MCF 10A (cell line): ENCODE data around the gene RICTOR. TPM values are rescaled to one million over a fixed set of nuclear protein-coding genes. Genes with fewer than 3 reads are reported as not detected.

Experiments used
- BruUV-seq: library from RNA; stranded (reverse); fragments of 400-500 nt; replicated peaks from 2 replicates; lab custom pipeline; 2021; lab: Mats Ljungman, UMichigan
- CTCF ChIA-PET: fragments of 300-600 bp; sonication (Branson Sonifier 250); formaldehyde crosslinking; extraction: SDS; loops from one replicate; lab custom pipeline; 2021; ENCODE audit warnings: antibody characterized with exemption, inconsistent platforms; lab: Yijun Ruan, JAX
- POLR2A ChIA-PET: fragments of 300-600, 350-650 bp; sonication (Branson Sonifier 250); formaldehyde crosslinking; extraction: SDS; loops from one replicate; lab custom pipeline; 2020; ENCODE audit warnings: antibody characterized with exemption, inconsistent platforms; lab: Yijun Ruan, JAX
- DNase-seq: peaks from one replicate; pipeline ENCODE4 v3.0.0-alpha.2; 2018; ENCODE audit not compliant: unreplicated experiment
- H3K27ac Mint-ChIP-seq: one replicate; pipeline ENCODE4 v1.8.0; 2022; ENCODE audit warnings: mild to moderate bottlenecking, low read depth, mixed read lengths; ENCODE audit not compliant: unreplicated experiment
- H3K27me3 Mint-ChIP-seq: one replicate; pipeline ENCODE4 v1.8.0; 2022; ENCODE audit warnings: mixed read lengths; ENCODE audit not compliant: insufficient read depth, unreplicated experiment
- H3K36me3 Mint-ChIP-seq: one replicate; pipeline ENCODE4 v1.8.0; 2022; ENCODE audit warnings: mild to moderate bottlenecking, moderate library complexity, mixed read lengths; ENCODE audit not compliant: insufficient read depth, unreplicated experiment
- H3K4me1 Mint-ChIP-seq: one replicate; pipeline ENCODE4 v1.8.0; 2022; ENCODE audit warnings: mixed read lengths; ENCODE audit not compliant: insufficient read depth, unreplicated experiment
- H3K4me3 Mint-ChIP-seq: one replicate; pipeline ENCODE4 v1.8.0; 2022; ENCODE audit warnings: mild to moderate bottlenecking, moderate library complexity, mixed read lengths; ENCODE audit not compliant: unreplicated experiment
- H3K9me3 Mint-ChIP-seq: one replicate; pipeline ENCODE4 v1.8.0; 2022; ENCODE audit warnings: mixed read lengths; ENCODE audit not compliant: unreplicated experiment
- intact Hi-C: fragments of 100-400 bp; cut with micrococcal nuclease; formaldehyde crosslinking; loops from 2 replicates; pipeline ENCODE4 v1.14.1; 2022
- total RNA-seq: library from RNA; stranded (reverse); gene quantifications from 2 replicates; pipeline ENCODE4 v1.2.3, GENCODE V29; 2022
- TF ChIP-seq, protein P1 (sequence below): fragments of 200-600 bp; IDR thresholded peaks from one replicate; pipeline ENCODE4 v1.8.0; 2022; ENCODE audit warnings: antibody characterized with exemption, mild to moderate bottlenecking; ENCODE audit not compliant: unreplicated experiment

The RICTOR gene
- total RNA-seq, 1 experiment from 2014 or later, result 25.7 TPM

DNA sequence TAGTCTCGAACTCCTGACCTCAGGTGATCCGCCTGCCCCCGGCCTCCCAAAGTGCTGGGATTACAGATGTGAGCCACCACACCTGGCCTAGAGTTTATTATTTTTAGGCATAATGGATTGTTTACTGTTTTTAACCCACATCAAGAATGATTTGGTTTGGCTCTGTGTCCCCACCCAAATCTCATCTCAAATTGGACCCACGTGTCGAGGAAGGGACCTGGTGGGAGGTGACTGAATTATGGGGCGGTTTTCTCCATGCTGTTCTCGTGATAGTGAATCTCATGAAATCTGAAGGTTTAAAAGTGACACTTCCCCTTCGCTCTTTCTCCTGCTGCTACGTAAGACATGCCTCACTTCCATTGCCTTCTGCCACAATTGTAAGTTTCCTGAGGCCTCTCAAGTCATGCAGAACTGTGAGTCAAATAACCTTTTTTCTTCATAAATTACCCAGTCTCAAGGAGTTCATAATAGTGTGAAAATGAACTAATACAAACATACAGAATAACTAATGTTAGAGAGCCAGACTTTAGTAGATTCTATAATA lies 88.2 kb downstream of the RICTOR start:
- Mint-ChIP-seq H3K9me3 (peaks cover 16% of the 10 kb centered on the region), H3K4me1 (no peaks in the 10 kb centered on the region), H3K27ac (no peak overlapping the region), H3K27me3 (no peaks in the 10 kb centered on the region), H3K36me3 (peaks cover 31% of the 10 kb centered on the region), H3K4me3 (no peak overlapping the region)
- ChIA-PET CTCF (no interaction called here), POLR2A (no interaction called here)
- BruUV-seq, result no TSS peak
- DNase-seq, result no peak
- intact Hi-C loops, result no loop called here
- TF ChIP-seq, protein P1, sequence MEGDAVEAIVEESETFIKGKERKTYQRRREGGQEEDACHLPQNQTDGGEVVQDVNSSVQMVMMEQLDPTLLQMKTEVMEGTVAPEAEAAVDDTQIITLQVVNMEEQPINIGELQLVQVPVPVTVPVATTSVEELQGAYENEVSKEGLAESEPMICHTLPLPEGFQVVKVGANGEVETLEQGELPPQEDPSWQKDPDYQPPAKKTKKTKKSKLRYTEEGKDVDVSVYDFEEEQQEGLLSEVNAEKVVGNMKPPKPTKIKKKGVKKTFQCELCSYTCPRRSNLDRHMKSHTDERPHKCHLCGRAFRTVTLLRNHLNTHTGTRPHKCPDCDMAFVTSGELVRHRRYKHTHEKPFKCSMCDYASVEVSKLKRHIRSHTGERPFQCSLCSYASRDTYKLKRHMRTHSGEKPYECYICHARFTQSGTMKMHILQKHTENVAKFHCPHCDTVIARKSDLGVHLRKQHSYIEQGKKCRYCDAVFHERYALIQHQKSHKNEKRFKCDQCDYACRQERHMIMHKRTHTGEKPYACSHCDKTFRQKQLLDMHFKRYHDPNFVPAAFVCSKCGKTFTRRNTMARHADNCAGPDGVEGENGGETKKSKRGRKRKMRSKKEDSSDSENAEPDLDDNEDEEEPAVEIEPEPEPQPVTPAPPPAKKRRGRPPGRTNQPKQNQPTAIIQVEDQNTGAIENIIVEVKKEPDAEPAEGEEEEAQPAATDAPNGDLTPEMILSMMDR, result no peak

DNA sequence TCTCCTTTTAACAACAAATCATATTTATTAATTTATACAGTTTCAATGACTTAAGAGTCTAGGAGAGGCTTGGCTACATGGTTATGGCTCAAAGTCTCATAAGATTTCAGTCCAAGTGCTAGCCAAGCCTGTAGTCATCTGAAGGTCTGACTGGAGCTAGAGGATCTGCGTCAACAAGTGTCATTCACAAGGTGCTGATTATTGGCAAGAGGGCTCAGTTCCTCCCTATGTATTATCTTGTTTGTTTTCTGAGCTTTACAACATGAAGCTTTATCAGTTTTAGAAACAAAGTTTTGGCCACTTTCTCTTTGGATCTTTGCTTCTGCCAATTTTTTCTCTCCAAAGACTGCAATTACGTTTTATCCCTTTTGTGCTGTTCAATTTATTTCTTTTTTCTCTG lies 94.7 kb downstream of the RICTOR start:
- no TSS peak for BruUV-seq
- Mint-ChIP-seq H3K27me3 (no peaks in the 10 kb centered on the region), H3K27ac (peak overlapping the region; percentile 29), H3K9me3 (no peaks in the 10 kb centered on the region), H3K4me3 (no peak overlapping the region), H3K4me1 (peaks cover 7% of the 10 kb centered on the region), H3K36me3 (peaks cover 22% of the 10 kb centered on the region)
- intact Hi-C loops, result no loop called here
- DNase-seq, result no peak
- TF ChIP-seq, protein P1, result no peak
- POLR2A ChIA-PET, result no interaction called here
- CTCF ChIA-PET, result no interaction called here

DNA sequence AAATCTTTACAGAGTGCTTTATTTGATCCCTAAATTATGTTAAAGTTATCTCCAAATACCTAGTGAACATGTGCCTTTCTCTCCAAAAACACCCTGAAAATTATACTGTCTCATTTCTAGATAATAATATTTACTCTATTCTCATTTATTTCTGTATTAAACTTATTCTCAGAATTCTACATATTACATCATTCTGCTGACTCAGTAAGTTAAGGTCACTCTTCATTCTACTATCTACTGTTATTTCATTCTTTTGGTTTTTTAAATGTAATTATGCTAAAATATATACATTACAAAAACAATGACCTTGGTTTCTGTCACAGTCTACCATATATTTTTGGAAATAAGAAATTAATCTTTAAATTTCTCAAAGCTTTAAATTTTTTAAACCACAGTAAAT lies 96.2 kb downstream of the RICTOR start:
- DNase-seq, result no peak
- no peaks in the 10 kb centered on the region for H3K9me3 Mint-ChIP-seq
- peaks cover 36% of the 10 kb centered on the region for H3K36me3 Mint-ChIP-seq
- BruUV-seq, result no TSS peak
- H3K27ac Mint-ChIP-seq, result no peak overlapping the region
- intact Hi-C loops, result no loop called here
- TF ChIP-seq, protein P1, result no peak
- ChIA-PET POLR2A (no interaction called here), CTCF (interaction anchor here (1.2 to 1.8 kb wide), 2 partner anchors 239 to 770 kb away, joined by 3 to 4 read pairs; no protein-coding TSS in a partner anchor)
- H3K27me3 Mint-ChIP-seq, result no peaks in the 10 kb centered on the region
- peaks cover 13% of the 10 kb centered on the region for H3K4me1 Mint-ChIP-seq
- no peak overlapping the region for H3K4me3 Mint-ChIP-seq

DNA sequence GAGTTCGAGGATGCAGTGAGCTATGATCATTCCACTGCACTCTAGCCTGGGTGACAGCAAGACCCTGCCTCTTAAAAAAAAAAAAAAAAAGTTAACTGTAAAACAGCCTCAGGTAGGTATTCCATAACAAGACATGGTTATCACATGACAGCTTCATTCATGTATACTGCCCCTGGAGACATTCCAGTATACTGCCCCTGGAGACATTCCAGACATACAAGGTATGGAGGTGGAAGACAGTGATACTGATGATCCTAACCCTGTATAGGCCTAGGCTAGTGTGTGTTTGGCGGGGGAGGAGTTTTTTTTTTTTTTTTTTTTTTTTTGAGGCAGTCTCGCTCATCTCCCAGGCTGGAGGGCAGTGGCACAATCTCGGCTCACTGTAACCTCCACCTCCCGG lies 105.5 kb downstream of the RICTOR start:
- H3K36me3 Mint-ChIP-seq, result peaks cover 76% of the 10 kb centered on the region
- no peaks in the 10 kb centered on the region for H3K27me3 Mint-ChIP-seq
- H3K4me1 Mint-ChIP-seq, result no peaks in the 10 kb centered on the region
- CTCF ChIA-PET, result interaction anchor here (1.1 kb wide), 1 partner anchor 113 kb away, joined by 3 read pairs; no protein-coding TSS in a partner anchor
- no peaks in the 10 kb centered on the region for H3K9me3 Mint-ChIP-seq
- POLR2A ChIA-PET, result interaction anchor here (0.6 kb wide), 1 partner anchor 288 kb away, joined by 3 read pairs; no protein-coding TSS in a partner anchor
- no peak for DNase-seq
- TF ChIP-seq, protein P1, result no peak
- intact Hi-C loops, result no loop called here
- H3K4me3 Mint-ChIP-seq, result no peak overlapping the region
- BruUV-seq, result no TSS peak
- no peak overlapping the region for H3K27ac Mint-ChIP-seq
